ENCODE results near the gene GPR27. TPM values are rescaled to one million over a fixed set of nuclear protein-coding genes. Genes with fewer than 3 reads are reported as not detected.

The GPR27 gene
- total and polyA plus RNA-seq, 2 experiments from 2014 or later = 7.8 to 11.8 TPM

- H3K4me1 Mint-ChIP-seq = no peaks in the 10 kb centered on the region
- H3K79me2 ChIP-seq (replicated peaks; ENCODE audit: insufficient read depth) = no peaks in the 10 kb centered on the region
- no peak overlapping the region for H3K4me3 Mint-ChIP-seq
- H3K4me1 ChIP-seq (ENCODE audit: insufficient read depth) = no peaks in the 10 kb centered on the region
- H3F3A ChIP-seq (replicated peaks; ENCODE audit: low read depth) = no peaks in the 10 kb centered on the region
- peaks cover 15% of the 10 kb centered on the region; the same call in 2 of the 3 replicates for H3K36me3 Mint-ChIP-seq (ENCODE audit: low read depth)
- no peaks in the 10 kb centered on the region; the same call in 1 of the 2 replicates for H3K36me3 ChIP-seq (ENCODE audit: insufficient read depth)
- no peaks in the 10 kb centered on the region for H3K9me2 ChIP-seq (ENCODE audit: insufficient read depth)
- no peaks in the 10 kb centered on the region for H3K27me3 Mint-ChIP-seq (ENCODE audit: insufficient read depth, low read depth, poor library complexity)
- no peak overlapping the region for H3K4me3 ChIP-seq
- no peak overlapping the region for H3K27ac Mint-ChIP-seq
- ATAC-seq (no peak), DNase-seq (ENCODE audit: low spot score) (no peak)
- TF ChIP-seq JUNB (IDR thresholded peaks at IDR 0.05; ENCODE audit: unreplicated experiment) (no peak), REST (IDR thresholded peaks at IDR 0.05; ENCODE audit: unreplicated experiment) (peak; percentile 36)
- H2AFZ ChIP-seq = no peak overlapping the region
- peaks cover 29% of the 10 kb centered on the region for H3K9me3 Mint-ChIP-seq
- no peaks in the 10 kb centered on the region for H4K20me1 ChIP-seq (replicated peaks; ENCODE audit: insufficient read depth)
- no peak overlapping the region for H3K4me2 ChIP-seq
- H3K27me3 ChIP-seq (ENCODE audit: insufficient read depth) = no peaks in the 10 kb centered on the region
- H3K27ac ChIP-seq (ENCODE audit: low read depth) = no peak overlapping the region
These were observed 8.9 kb upstream of the GPR27 start for GRCh38 chr3:71744738-71745137.

GRCh38 chr3:71751602-71752001, 2.1 kb upstream of the GPR27 start:
- peaks cover 49% of the 10 kb centered on the region for H3K27me3 ChIP-seq (ENCODE audit: insufficient read depth)
- TF ChIP-seq EZH2phosphoT487 (IDR thresholded peaks at IDR 0.05; ENCODE audit: unreplicated experiment) (no peak), EZH2 (IDR thresholded peaks at IDR 0.05; ENCODE audit: low read depth, unreplicated experiment) (no peak), ETS1 (IDR thresholded peaks at IDR 0.05) (no peak), POLR2AphosphoS5 (IDR thresholded peaks at IDR 0.05; ENCODE audit: low read depth) (no peak), REST (IDR thresholded peaks at IDR 0.05; ENCODE audit: unreplicated experiment) (no peak), ZNF331 (CRISPR knock-in tag; IDR thresholded peaks at IDR 0.05; ENCODE audit: low read depth) (no peak), NANOG (IDR thresholded peaks at IDR 0.05; ENCODE audit: borderline replicate concordance) (no peak), ZNF114 (CRISPR knock-in tag; IDR thresholded peaks at IDR 0.05) (no peak), STAT1 (IDR thresholded peaks at IDR 0.05; ENCODE audit: unreplicated experiment) (no peak), CTCF (conservative IDR thresholded peaks at IDR 0.05; ENCODE audit: low read depth in 2 of 2) (no peak), CREB1 (CRISPR knock-in tag; IDR thresholded peaks at IDR 0.05; ENCODE audit: low read depth) (no peak), JUNB (IDR thresholded peaks at IDR 0.05; ENCODE audit: unreplicated experiment) (no peak)

More at GRCh38 chr3:71751602-71752001, 2.1 kb upstream of the GPR27 start:
- ATAC-seq (no peak), DNase-seq (ENCODE audit: low spot score) (no peak)
- Histone ChIP-seq H4K20me1 (replicated peaks; ENCODE audit: insufficient read depth) (no peaks in the 10 kb centered on the region), H3K36me3 (ENCODE audit: insufficient read depth) (no peaks in the 10 kb centered on the region; the same call in 1 of the 2 replicates), H3K79me2 (replicated peaks; ENCODE audit: insufficient read depth) (peaks cover 4% of the 10 kb centered on the region; the same call in 1 of the 2 replicates), H3K9me2 (ENCODE audit: insufficient read depth) (no peaks in the 10 kb centered on the region), H3K4me2 (no peak overlapping the region), H3K4me1 (ENCODE audit: insufficient read depth) (peaks cover 17% of the 10 kb centered on the region), H3K4me3 (no peak overlapping the region), H3K27ac (ENCODE audit: low read depth) (no peak overlapping the region), H2AFZ (no peak overlapping the region), H3F3A (replicated peaks; ENCODE audit: low read depth) (peaks cover 10% of the 10 kb centered on the region; the same call in 1 of the 2 replicates)
- peaks cover 19% of the 10 kb centered on the region for H3K4me1 Mint-ChIP-seq
- H3K27ac Mint-ChIP-seq = no peak overlapping the region
- H3K36me3 Mint-ChIP-seq (ENCODE audit: low read depth) = peaks cover 10% of the 10 kb centered on the region; the same call in 2 of the 3 replicates
- H3K9me3 Mint-ChIP-seq = no peaks in the 10 kb centered on the region; the same call in 2 of the 3 replicates
- H3K4me3 Mint-ChIP-seq = no peak overlapping the region
- peaks cover 38% of the 10 kb centered on the region for H3K27me3 Mint-ChIP-seq (ENCODE audit: insufficient read depth, low read depth, poor library complexity)
